Thoracic aorta (tissue), 2 donors: ENCODE results near the gene EVPL. TPM values are rescaled to one million over a fixed set of nuclear protein-coding genes. Genes with fewer than 3 reads are reported as not detected.

Source experiments
- ATAC-seq: fragments of 150-250 bp; one replicate; pipeline ENCODE4 v1.8.0; 2017; ENCODE audit warnings: low read depth; ENCODE audit not compliant: insufficient number of reproducible peaks, low FRiP score
- DNase-seq: peaks from one replicate; pipeline ENCODE4 v3.0.0-alpha.2; 2020; ENCODE audit warnings: low spot score
- H3K27ac ChIP-seq, 2 donors: fragments of 200-600 bp; sonication (generic); 1 replicate in 1 of 2; 2 replicates in 1 of 2; pipeline ENCODE4 v1.5.1; 2016; ENCODE audit warnings: mild to moderate bottlenecking in 2 of 2, moderate library complexity in 2 of 2
- H3K27me3 ChIP-seq: fragments of 200-600 bp; sonication (generic); replicated peaks from 2 replicates; pipeline ENCODE4 v1.6.0; 2016; ENCODE audit warnings: mild to moderate bottlenecking; ENCODE audit not compliant: insufficient read depth
- H3K36me3 ChIP-seq: fragments of 200-600 bp; sonication (generic); one replicate; pipeline ENCODE4 v1.5.1; 2016
- H3K4me1 ChIP-seq, 2 donors: fragments of 200-600 bp; sonication (generic); 1 replicate in 1 of 2; 2 replicates in 1 of 2; pipeline versions ENCODE4 v1.5.1 to v1.6.0; 2016; ENCODE audit warnings: low read depth in 2 of 2, mild to moderate bottlenecking in 1 of 2; ENCODE audit not compliant: control insufficient read depth in 1 of 2
- H3K4me3 ChIP-seq: fragments of 200-600 bp; sonication (generic); 2 replicates; pipeline ENCODE4 v1.5.1; 2016; ENCODE audit warnings: mild to moderate bottlenecking
- H3K9me3 ChIP-seq: fragments of 200-600 bp; sonication (generic); 2 replicates; pipeline ENCODE4 v1.5.1; 2016
- total RNA-seq, 2 donors: library from RNA; depleted of rRNA; stranded (reverse); fragments of >200 nt; gene quantifications; one replicate each; pipeline versions ENCODE4 v1.1.0 to v1.2.3, GENCODE V29; 2016
- TF ChIP-seq, protein P1 (sequence below): fragments of 200-600 bp; sonication (generic); IDR thresholded peaks from one replicate; pipeline ENCODE4 v1.5.1; 2019; ENCODE audit warnings: antibody characterized with exemption

EVPL gene
- total RNA-seq, 2 donors from 2014 or later = 1.4 to 1.6 TPM

DNA sequence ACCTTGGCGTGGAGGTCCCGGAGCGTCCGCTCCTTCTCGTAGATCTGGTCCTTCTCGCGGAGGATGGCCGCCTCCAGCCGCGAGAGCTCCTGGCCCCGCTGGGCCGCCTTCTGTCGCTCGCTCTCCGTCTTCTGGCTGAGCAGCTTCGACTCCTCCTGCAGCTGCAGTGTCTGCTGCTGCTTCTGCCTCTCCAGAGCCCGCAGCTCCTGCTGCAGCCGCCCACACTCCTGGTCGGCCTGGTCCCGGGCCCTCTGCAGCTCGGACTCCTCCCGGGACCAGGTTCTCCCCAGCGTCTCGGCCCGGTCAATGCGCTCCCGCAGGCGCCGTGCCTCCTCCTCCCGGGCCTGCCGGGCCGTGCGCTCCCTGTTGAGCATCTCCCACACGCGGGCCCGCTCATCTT lies 18.9 kb downstream of the EVPL start:
- DNase-seq = no peak
- TF ChIP-seq, protein P1, sequence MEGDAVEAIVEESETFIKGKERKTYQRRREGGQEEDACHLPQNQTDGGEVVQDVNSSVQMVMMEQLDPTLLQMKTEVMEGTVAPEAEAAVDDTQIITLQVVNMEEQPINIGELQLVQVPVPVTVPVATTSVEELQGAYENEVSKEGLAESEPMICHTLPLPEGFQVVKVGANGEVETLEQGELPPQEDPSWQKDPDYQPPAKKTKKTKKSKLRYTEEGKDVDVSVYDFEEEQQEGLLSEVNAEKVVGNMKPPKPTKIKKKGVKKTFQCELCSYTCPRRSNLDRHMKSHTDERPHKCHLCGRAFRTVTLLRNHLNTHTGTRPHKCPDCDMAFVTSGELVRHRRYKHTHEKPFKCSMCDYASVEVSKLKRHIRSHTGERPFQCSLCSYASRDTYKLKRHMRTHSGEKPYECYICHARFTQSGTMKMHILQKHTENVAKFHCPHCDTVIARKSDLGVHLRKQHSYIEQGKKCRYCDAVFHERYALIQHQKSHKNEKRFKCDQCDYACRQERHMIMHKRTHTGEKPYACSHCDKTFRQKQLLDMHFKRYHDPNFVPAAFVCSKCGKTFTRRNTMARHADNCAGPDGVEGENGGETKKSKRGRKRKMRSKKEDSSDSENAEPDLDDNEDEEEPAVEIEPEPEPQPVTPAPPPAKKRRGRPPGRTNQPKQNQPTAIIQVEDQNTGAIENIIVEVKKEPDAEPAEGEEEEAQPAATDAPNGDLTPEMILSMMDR = no peak
- Histone ChIP-seq H3K4me1 (no peaks in the 10 kb centered on the region), H3K4me3 (no peak overlapping the region), H3K27ac (no peak overlapping the region), H3K27me3 (no peaks in the 10 kb centered on the region), H3K9me3 (no peaks in the 10 kb centered on the region), H3K36me3 (no peaks in the 10 kb centered on the region)
- ATAC-seq = no peak

GRCh38 chr17:76007850-76008165 lies 19.3 kb downstream of the EVPL start:
- TF ChIP-seq, protein P1 = no peak
- Histone ChIP-seq H3K27ac (no peak overlapping the region), H3K27me3 (no peaks in the 10 kb centered on the region), H3K36me3 (no peaks in the 10 kb centered on the region), H3K9me3 (no peaks in the 10 kb centered on the region), H3K4me3 (no peak overlapping the region), H3K4me1 (no peaks in the 10 kb centered on the region)
- ATAC-seq = no peak
- no peak for DNase-seq

DNA sequence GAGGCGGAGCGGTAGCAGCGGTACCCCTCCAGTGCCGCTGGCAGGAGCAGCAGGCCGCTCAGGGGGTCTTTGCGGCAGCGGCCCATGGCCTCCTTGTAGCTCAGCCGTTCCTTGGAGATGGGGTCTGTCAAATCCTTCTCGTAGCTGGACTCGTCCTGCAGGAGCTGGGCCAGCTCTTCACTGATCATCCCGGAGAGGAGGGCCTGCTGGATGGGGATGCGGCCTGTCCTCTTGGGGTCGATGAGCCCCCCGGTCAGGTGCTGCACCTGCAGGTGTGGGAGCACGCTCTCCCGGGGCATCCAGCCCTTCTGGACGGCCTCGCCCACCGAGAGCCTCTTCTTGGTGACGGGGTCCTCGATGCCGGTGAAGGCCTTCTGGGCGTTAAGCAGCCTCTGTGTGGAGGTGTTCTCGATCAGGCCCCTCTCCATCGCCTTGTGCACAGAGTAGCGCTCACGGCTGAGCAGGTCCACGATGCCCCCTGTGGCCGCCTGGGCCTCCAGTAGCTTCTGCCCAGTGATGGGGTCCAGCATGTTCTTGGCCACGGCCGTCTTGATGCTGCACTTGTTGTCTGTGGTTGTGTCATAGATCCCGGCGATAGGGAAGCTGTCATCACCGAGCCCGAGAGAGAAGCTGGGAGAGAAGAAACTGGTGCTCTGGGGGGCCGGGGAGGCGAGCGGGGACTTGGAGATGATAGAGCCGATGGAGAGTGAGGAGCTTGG lies 19.8 kb downstream of the EVPL start:
- no peak overlapping the region for H3K4me3 ChIP-seq
- no peaks in the 10 kb centered on the region for H3K36me3 ChIP-seq
- no peak overlapping the region for H3K27ac ChIP-seq
- TF ChIP-seq, protein P1 = no peak
- DNase-seq (no peak), ATAC-seq (no peak)
- H3K9me3 ChIP-seq = no peaks in the 10 kb centered on the region
- H3K4me1 ChIP-seq = no peaks in the 10 kb centered on the region
- H3K27me3 ChIP-seq = no peaks in the 10 kb centered on the region

DNA sequence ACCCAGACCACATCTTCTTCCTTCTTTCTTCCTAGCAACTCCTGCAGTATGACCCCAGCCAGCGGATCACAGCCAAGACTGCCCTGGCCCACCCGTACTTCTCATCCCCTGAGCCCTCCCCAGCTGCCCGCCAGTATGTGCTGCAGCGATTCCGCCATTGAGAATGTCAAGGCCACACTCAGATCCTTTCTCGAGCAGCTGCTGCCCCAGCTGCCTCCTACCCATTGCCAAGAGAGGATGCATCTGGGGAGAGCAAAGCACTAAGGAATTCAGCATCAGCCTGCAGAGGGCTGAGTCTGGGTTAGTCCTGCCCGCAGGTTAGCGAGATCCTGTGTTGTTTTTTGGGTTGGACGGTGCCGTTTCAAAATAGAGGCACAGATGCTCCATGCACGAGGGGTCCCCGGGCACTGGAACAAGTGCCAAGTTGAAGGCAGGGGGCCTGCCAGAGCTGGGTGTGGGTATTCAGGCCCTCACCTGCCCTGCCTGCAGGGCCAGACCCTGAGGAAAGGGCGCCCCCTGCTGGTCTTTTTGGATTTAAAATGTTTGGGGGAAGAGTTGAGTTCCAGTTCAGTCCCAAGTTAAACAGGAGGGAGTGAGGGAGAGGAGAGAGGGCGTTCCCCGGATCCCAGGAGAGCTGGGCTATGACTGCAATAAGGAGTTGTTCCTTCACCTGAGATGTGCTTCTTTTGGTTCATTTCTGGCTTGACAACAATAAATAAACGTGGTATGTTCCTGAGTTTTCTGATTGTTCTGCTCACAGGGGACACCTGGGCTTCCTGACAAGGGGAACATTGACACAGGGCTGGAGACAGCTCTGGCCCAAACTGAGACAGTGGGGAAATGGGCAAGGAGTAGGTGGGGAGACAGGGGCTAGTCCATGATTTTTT lies 21.6 kb downstream of the EVPL start:
- TF ChIP-seq, protein P1 = peak; percentile 60
- no peak overlapping the region for H3K27ac ChIP-seq
- no peaks in the 10 kb centered on the region for H3K27me3 ChIP-seq
- DNase-seq = peak; percentile 19
- no peak for ATAC-seq
- H3K36me3 ChIP-seq = no peaks in the 10 kb centered on the region
- H3K4me1 ChIP-seq = no peaks in the 10 kb centered on the region
- no peaks in the 10 kb centered on the region for H3K9me3 ChIP-seq
- no peak overlapping the region for H3K4me3 ChIP-seq

- DNase-seq (no peak), ATAC-seq (no peak)
- TF ChIP-seq, protein P1 = no peak
- Histone ChIP-seq H3K4me1 (no peaks in the 10 kb centered on the region), H3K36me3 (no peaks in the 10 kb centered on the region), H3K4me3 (no peak overlapping the region), H3K9me3 (no peaks in the 10 kb centered on the region), H3K27me3 (no peaks in the 10 kb centered on the region), H3K27ac (no peak overlapping the region)
Measured at GRCh38 chr17:76004750-76005262, 22.3 kb downstream of the EVPL start.
